Measurements from ENCODE around the gene OR10A3.

OR10A3 gene

DNA sequence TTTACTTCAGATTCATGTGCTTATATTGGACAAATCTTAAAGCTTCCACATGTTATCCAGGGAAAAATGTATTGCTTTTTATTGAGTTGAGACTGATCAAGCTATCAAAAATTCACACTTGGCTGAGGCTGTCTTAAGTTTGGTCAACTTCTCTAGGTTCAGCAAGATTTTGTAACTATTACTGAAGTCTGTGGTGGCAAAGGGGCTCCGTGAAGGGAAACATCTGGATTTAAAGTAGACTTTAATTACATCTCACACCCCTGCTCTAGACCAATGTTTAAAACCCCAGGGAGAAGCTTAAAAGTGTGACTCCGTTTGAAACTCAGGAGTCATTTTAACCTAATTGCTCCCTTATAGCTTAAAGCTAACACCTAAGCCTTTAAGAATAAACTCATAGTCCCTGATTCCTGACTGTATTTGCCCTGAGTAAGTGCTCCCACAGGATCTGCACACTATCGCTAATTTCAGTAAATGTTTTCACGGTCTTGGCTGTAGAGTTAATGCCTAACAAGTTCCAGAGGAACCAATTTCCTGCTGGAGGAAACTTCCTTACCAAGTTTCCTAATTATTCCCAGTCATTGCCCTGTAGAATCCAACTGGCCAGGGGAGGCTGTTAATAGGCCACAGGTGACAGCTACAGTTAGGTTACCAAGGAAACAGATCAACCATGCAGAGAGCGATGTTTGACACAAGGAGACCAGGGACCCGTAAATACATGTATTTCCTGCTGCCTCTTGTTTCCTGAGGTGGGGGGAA, 50.9 kb downstream of the OR10A3 start:
- no peak for DNase-seq

- no peak for DNase-seq
Measured at GRCh38 chr11:7889985-7890384, 51.5 kb downstream of the OR10A3 start.
